IPS DF 6.9 (cell line): Measurements from ENCODE around the gene SLC17A7.

ENCODE experiments used
- DNase-seq: peaks from one replicate; pipeline ENCODE4 v3.0.0-alpha.2; 2013; ENCODE audit warnings: low read depth, low spot score
- H3K27ac ChIP-seq: one replicate; pipeline ENCODE4 v1.5.1; 2013; ENCODE audit warnings: low read length, control low read depth
- H3K27me3 ChIP-seq: 2 replicates; pipeline ENCODE4 v1.6.1; 2013; ENCODE audit warnings: mild to moderate bottlenecking, low read length; ENCODE audit not compliant: control insufficient read depth, insufficient read depth
- H3K36me3 ChIP-seq: 2 replicates; pipeline ENCODE4 v1.6.1; 2013; ENCODE audit warnings: low read length; ENCODE audit not compliant: control insufficient read depth, insufficient read depth
- H3K4me1 ChIP-seq: 2 replicates; pipeline ENCODE4 v1.6.1; 2013; ENCODE audit warnings: low read length; ENCODE audit not compliant: control insufficient read depth, insufficient read depth
- H3K4me3 ChIP-seq: 2 replicates; pipeline ENCODE4 v1.5.1; 2013; ENCODE audit warnings: mild to moderate bottlenecking, low read length
- H3K9me3 ChIP-seq: 2 replicates; pipeline ENCODE4 v1.6.1; 2013; ENCODE audit warnings: low read length, inconsistent platforms; ENCODE audit not compliant: control insufficient read depth, insufficient read depth
- WGBS: extraction: QIAGEN DNeasy Blood & Tissue Kit; methylation state at CpG from one replicate; pipeline ENCODE4 v1.1.7; 2013; ENCODE audit warnings: mixed read lengths, missing lambda C conversion rate; ENCODE audit not compliant: insufficient read length, insufficient coverage; 5-methylcytosine and 5-hydroxymethylcytosine counted together

The SLC17A7 gene

GRCh38 chr19:49436381-49437017, 4.8 kb downstream of the SLC17A7 start:
- Histone ChIP-seq H3K27ac (no peak overlapping the region), H3K27me3 (peaks cover 25% of the 10 kb centered on the region; the same call in 1 of the 2 replicates), H3K9me3 (no peaks in the 10 kb centered on the region), H3K4me3 (peak overlapping the region; percentile 5; the same call in 1 of the 2 replicates), H3K4me1 (peaks cover 10% of the 10 kb centered on the region; the same call in 1 of the 2 replicates), H3K36me3 (no peaks in the 10 kb centered on the region)
- peak; percentile 76 for DNase-seq
- WGBS = no CpG with 5 or more reads among the region's 42 CpGs

GRCh38 chr19:49435670-49436069, 5.7 kb downstream of the SLC17A7 start:
- Histone ChIP-seq H3K36me3 (no peaks in the 10 kb centered on the region), H3K4me3 (no peak overlapping the region), H3K27ac (no peak overlapping the region), H3K27me3 (peaks cover 25% of the 10 kb centered on the region; the same call in 1 of the 2 replicates), H3K4me1 (peaks cover 13% of the 10 kb centered on the region; the same call in 1 of the 2 replicates), H3K9me3 (no peaks in the 10 kb centered on the region)
- WGBS = no CpG with 5 or more reads among the region's 10 CpGs
- no peak for DNase-seq

- Histone ChIP-seq H3K4me1 (peaks cover 13% of the 10 kb centered on the region; the same call in 1 of the 2 replicates), H3K36me3 (no peaks in the 10 kb centered on the region), H3K27ac (no peak overlapping the region), H3K9me3 (no peaks in the 10 kb centered on the region), H3K4me3 (no peak overlapping the region), H3K27me3 (peaks cover 19% of the 10 kb centered on the region; the same call in 1 of the 2 replicates)
- no CpG with 5 or more reads among the region's 18 CpGs for WGBS
- no peak for DNase-seq
Observed at GRCh38 chr19:49434907-49435583, 6.3 kb downstream of the SLC17A7 start.

GRCh38 chr19:49433240-49433901, 8.0 kb downstream of the SLC17A7 start:
- DNase-seq = no peak
- Histone ChIP-seq H3K27ac (no peak overlapping the region), H3K27me3 (peaks cover 11% of the 10 kb centered on the region; the same call in 1 of the 2 replicates), H3K36me3 (no peaks in the 10 kb centered on the region), H3K9me3 (no peaks in the 10 kb centered on the region), H3K4me1 (peaks cover 13% of the 10 kb centered on the region; the same call in 1 of the 2 replicates), H3K4me3 (no peak overlapping the region)
- no CpG with 5 or more reads among the region's 31 CpGs for WGBS

GRCh38 chr19:49432141-49433073, 8.9 kb downstream of the SLC17A7 start:
- no CpG with 5 or more reads among the region's 63 CpGs for WGBS
- no peak for DNase-seq
- Histone ChIP-seq H3K27ac (no peak overlapping the region), H3K36me3 (no peaks in the 10 kb centered on the region), H3K4me3 (peak overlapping the region; percentile 45; the same call in 1 of the 2 replicates), H3K27me3 (peaks cover 5% of the 10 kb centered on the region; the same call in 1 of the 2 replicates), H3K4me1 (peaks cover 16% of the 10 kb centered on the region), H3K9me3 (no peaks in the 10 kb centered on the region)

- WGBS = no CpG with 5 or more reads among the region's 29 CpGs
- Histone ChIP-seq H3K4me3 (no peak overlapping the region), H3K9me3 (no peaks in the 10 kb centered on the region), H3K36me3 (no peaks in the 10 kb centered on the region), H3K27ac (no peak overlapping the region), H3K4me1 (peaks cover 15% of the 10 kb centered on the region), H3K27me3 (peaks cover 3% of the 10 kb centered on the region; the same call in 1 of the 2 replicates)
- DNase-seq = no peak
Observed at GRCh38 chr19:49431330-49431749, 10.0 kb downstream of the SLC17A7 start.

GRCh38 chr19:49430678-49431329, 10.5 kb downstream of the SLC17A7 start:
- Histone ChIP-seq H3K4me3 (no peak overlapping the region), H3K27ac (no peak overlapping the region), H3K9me3 (no peaks in the 10 kb centered on the region), H3K27me3 (peaks cover 3% of the 10 kb centered on the region; the same call in 1 of the 2 replicates), H3K4me1 (peaks cover 14% of the 10 kb centered on the region), H3K36me3 (no peaks in the 10 kb centered on the region)
- no CpG with 5 or more reads among the region's 28 CpGs for WGBS
- no peak for DNase-seq

GRCh38 chr19:49430172-49430677, 11.1 kb downstream of the SLC17A7 start:
- H3K4me3 ChIP-seq = no peak overlapping the region
- no peak overlapping the region for H3K27ac ChIP-seq
- no peak for DNase-seq
- no peaks in the 10 kb centered on the region for H3K36me3 ChIP-seq
- H3K27me3 ChIP-seq = peaks cover 3% of the 10 kb centered on the region; the same call in 1 of the 2 replicates
- WGBS = no CpG with 5 or more reads among the region's 9 CpGs
- no peaks in the 10 kb centered on the region for H3K9me3 ChIP-seq
- H3K4me1 ChIP-seq = peaks cover 15% of the 10 kb centered on the region
